Medulla oblongata (tissue), 1 donor: Measurements from ENCODE around the gene ZNF197.
"Not testable (repeated sequence)": the region's sequence is repeated elsewhere in the genome, so short reads cannot be mapped to it uniquely, and the experiment has no call there.

Experiments used
- DNase-seq: peaks from one replicate; pipeline ENCODE4 v3.0.0-alpha.2; 2015; ENCODE audit errors: extremely low spot score

The ZNF197 gene

DNA sequence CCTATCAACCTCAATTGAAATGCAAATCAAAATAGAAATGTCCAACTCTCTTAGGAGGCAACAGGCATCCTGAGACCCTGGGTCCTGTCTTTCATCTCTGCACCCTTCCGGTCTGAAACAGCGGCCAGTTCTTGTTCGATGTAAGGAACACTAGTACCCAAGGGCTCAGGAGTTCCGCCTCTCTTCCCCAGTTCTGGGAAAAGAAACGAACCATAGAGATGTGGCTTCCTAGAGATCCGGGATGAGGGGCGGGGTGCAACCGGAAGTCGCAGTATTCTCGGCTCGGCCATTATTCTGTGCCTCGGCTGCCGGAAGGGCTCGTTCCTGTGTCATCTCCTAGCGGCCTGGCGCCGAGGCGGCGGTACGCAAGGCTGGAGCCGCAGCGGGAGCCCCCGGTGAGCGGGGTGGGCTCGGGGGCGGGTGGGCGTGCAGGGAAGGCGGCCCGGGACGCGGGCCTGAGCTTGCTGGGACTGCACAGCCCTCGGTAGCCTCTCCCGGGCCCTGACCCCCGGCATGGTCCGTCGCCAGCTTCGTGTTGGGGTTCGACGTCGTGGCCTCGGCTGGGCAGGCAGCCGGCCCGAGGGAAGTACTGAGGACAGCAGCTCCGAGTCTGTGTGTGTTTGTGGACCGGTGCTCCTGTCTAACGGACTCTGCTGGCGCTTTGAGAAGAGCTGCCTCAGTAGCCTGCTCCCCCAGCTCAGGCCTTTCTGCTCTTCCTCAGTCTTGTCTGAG is at the start of gene ZNF197:
TSS of gene ZNF197 (plus strand) at position 288 of the 732 bp plus-strand sequence. CDS start 4,119 bp downstream, outside the sequence.
- DNase-seq, result peak; percentile 94

DNA sequence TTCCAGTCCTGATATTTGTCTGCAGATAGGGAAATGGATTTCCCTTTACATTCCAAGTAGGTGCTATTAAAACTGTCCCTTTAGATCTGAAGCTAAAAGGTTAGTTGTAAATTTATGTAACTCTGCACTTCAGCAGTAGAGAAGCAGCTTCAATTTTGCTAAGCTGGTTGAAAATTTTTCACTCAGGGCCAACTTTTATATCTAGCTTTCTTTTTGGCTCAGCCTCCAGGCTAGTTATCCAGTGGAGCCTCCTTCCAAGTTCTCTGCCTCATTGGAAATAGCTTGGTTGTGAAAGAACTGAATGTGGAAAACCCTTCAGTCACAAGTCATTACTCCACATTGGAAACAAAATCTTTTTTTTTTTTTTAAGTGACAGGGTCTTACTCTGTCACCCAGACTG is 48.2 kb upstream of the ZNF197 start:
- no peak for DNase-seq

DNA sequence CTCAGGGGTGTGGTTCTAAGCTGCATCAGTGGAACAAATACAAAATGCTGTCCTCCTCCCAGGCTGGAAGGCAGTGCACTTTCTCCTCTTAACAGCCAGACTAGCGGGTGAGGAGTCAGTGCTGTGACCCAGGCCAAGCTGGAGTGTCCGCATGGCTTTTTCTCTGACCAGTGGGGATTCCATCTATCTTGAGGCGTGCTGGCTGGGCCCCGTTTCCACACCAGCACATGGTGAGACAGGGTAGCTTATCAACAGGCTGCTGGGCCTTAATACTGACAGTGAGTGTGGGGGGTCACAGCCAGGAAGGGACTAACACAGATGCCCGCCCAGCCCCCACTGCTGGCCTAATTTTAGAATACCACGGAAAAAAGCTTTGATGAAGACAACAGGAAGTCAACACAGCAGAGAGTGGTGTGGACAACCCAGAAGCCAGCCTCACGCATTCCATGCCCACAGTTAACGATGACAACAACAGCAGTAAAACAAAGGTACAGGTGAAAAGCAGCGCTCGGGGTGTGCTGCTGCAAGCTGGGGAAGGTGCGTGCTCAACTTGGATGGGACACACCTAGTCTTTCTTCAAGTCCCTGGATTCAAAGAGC is 47.4 kb upstream of the ZNF197 start:
- not testable (repeated sequence) for DNase-seq

DNA sequence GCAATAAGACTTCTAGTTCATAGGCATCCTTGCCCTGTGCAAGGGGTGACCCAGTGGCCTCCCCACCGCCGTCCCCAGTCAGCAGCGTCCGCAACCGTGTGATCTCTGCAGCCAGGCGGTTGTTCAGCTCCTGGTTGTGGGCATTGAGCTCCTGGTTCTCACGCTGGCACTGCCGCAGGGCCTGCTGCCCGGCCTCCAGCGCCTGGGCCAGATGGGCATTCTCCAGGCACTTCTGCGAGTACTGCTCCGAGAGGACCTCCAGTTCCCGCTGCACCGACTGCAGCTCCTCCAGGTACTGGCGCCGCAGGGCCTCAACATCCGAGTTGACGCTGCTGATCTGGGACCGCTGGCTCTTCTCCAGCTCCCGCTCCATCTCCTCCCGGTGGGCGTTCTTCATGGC is 46.5 kb upstream of the ZNF197 start:
- DNase-seq, result not testable (repeated sequence)

DNA sequence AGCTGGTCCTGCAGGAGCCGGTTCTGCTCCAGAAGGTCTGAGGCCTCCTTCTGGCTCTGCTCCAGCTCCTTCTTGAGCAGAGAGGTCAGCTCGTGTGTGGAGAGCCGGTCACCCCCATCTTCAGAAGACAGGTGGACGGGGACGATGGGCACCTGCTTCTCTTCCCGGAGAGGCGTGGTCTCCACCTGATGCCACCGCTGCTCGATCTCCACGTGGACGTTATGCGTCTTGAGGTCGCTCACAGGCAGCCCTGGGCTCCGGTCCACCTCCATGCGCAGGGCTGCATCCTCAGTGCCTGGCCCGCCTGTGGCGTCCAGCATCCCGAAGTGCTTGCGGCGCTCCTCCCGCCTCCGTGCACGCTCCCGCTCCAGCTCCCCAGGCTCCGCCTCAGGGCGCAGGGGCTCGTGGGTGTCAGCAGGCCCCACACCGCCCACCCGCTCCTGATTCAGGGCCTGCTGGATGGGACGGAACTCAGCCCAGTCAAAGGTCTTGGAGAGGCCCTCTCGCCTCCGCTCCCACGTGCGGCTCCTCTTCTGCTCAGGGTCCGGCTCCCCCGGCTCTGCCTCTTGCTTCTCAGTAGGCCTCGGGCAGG is 45.8 kb upstream of the ZNF197 start:
- DNase-seq, result not testable (repeated sequence)

DNA sequence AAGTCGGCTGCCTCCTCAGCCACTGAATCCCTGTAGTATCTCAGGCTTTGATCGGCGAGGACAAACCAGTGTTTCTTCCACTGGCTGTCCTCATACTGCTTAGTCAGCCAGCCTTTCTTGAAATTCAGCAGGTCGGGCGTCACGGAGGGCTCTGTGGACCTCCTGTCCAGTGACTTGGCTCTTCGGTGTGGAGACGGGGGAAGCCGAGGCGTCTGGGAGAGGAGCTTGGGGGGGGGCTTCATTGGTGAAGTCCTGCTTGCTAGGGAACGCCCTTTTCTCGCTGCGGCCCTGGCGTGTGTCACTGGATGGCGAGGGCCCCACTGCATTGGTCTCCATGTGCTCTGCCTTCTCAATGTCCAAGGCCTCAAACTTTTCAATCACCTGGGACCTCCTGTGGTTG is 45.1 kb upstream of the ZNF197 start:
- not testable (repeated sequence) for DNase-seq

DNA sequence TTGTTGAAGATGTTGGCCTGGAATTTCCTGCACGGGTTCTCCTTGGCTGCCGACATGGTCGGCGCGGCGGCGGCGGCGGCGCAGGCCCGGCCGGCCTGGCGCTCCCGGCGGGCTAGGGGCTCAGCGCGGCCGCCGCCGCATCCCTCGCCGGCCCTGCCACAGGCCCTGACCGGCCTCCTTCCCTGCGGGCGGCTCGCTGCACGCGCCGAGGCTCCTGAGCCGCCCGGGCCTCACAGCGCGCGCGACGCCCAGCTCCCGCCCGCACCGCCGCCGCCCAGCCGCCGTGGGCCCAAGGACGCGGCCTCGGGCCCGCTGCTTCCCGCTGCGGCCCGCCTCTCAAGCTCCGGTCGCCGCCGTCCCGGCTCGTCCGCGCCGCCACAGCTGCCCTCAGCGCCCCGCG is 43.9 kb upstream of the ZNF197 start:
- not testable (repeated sequence) for DNase-seq

DNA sequence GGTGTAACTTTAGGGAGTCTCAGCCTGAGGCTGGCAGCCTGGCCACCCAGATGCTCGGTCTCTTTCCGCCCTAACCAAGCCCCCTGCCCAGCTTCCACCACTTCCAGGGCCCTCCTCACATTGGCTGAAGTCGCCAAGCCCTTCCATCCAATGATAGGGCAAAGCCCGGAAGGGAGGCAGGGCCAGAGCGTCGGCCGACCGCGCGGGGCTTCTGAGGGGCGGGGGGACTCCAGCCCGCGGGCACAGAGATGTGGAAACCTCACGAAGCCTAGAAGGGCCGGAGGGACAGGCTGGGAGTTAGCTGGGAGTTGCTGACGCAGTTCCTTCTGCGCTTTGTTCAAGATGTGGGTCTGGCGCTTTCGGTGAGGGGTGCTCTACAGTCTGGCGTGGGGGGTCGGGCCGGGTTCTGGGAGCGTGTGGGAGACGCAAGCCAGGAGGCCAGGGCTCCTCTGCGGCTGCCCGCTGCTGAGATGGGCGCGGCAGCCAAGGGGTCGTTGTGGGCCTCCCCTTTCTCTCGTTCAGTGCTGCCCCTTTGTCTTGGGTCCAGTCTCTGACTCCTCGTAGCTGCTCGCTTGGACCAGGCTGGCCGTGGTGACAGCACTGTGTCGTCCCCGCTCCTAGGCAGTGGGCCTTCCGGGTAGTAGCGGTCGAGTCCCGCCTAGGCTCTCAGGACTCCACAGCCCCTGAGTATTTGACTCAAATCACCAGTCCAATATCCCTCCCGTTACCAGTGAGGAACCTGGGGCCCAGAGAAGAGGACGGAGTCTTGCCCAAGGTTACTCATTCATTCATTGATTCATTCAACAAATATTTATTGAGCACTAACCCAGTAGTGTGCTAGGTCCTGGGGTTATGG is 40.0 kb upstream of the ZNF197 start, which contains the start of gene ZNF660:
TSS of gene ZNF660 (plus strand) at position 319 of the 856 bp plus-strand sequence. CDS start 9,230 bp downstream, outside the sequence.
- DNase-seq, result peak; percentile 78

DNA sequence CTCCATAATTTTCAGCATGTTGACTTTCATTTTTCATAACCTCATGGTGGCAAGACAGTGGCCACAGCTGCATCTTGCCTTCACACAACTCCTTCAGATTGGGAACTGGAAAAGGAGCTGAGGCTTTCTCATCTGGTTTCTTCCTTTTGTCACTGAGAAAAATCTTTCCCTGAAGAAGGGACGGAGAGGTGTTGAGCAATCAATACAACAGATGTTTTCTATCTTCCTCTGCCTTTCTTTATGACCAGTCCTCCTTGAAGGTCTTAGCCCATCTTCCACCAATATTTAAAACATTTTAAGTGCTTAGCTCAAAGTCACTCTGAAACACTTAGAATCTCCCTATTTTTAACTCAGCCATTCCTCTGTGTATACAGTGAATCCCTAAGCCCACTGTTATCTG is 28.2 kb upstream of the ZNF197 start:
- no peak for DNase-seq

DNA sequence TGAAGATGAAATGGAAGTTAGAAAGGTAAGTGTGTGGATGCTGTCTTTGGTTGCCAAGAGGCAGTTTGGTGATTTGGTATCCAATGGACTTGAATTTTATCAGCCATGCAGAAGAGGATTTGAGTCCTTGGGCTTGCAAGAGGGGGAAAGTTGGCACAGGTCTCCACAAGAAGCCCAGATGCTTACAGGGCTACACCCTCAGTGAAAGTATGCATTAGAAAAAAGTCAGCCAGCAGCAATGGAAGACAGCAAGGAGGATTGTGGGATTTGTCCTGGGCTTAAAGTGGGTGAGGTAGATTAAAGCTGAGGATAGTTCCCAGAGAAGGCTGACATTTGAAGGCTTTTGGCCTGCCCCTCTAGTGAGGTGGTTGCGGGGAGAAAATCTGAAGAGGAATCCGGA is 23.1 kb upstream of the ZNF197 start:
- DNase-seq, result no peak

DNA sequence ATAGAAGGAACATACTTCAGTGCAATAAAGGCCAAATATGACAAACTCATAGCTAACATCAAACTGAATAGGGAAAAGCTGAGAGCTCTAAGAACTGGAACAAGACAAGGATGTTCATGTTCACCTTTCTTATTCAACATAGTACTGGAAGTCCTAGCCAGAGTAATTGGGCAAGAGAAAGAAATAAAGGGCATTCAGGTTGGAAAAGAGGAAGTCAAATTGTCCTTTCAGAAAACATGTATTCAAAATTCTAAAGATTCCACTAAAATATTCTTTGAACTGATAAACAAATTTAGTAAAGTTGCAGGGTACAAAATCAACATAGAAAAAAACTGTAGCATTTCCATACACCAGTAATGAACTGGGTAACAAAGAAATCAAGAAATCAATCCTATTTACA is 12.2 kb upstream of the ZNF197 start:
- DNase-seq, result no peak

DNA sequence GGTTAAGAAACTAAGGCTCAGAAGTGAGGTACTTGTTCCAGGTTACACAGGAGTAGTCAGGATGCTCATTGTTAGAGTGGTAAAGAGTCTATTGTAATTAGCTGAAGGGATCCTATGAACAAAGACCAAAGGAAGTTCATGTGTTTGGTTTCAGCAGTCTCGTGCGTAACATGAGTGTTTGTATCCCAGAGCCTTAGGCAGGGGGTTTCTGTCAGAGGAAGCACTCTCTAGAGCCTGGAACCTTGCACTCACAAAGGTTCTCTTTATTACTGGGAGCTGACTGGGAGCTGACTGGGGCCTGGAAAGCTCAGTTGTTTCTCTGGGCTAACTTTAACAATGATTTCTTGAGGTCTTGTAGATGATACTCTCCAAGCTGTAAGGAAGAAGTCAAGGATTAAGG is 3.9 kb downstream of the ZNF197 start:
- no peak for DNase-seq

DNA sequence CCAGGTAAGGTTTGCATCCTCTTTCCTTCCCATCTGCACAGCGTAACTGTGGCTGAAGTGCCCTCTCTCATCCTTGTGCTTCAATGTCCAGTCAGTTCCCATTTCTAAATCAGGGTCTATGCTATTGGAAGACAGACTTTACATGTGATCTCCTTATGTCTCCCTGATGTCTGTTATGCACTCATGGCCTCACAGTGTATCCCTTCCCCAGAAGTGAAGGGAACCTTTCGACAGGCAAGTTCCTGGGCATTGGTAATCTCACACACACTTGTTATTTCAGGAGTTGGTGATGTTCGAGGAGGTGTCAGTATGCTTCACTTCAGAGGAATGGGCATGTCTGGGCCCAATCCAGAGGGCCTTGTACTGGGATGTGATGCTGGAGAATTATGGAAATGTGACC is 7.4 kb downstream of the ZNF197 start:
- no peak for DNase-seq

DNA sequence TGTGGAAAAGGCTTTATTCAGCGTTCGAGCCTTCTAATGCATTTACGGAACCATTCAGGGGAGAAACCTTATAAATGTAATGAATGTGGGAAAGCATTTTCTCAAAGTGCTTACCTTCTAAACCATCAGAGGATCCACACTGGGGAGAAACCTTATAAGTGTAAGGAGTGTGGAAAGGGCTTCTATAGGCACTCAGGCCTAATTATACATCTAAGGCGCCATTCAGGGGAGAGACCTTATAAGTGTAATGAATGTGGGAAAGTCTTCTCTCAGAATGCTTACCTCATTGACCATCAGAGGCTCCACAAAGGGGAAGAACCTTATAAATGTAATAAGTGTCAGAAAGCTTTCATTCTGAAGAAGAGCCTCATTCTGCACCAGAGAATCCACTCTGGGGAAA is 17.5 kb downstream of the ZNF197 start:
- no peak for DNase-seq

DNA sequence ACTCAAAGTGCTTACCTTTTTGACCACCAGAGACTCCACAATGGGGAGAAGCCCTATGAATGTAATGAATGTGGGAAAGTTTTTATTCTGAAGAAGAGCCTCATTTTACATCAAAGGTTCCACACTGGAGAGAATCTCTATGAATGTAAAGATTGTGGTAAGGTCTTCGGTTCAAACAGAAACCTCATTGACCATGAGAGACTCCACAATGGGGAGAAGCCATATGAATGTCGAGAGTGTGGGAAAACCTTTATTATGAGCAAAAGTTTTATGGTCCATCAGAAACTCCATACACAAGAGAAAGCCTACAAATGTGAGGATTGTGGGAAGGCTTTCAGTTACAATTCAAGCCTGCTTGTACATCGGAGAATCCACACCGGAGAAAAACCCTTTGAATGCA is 18.2 kb downstream of the ZNF197 start:
- no peak for DNase-seq

DNA sequence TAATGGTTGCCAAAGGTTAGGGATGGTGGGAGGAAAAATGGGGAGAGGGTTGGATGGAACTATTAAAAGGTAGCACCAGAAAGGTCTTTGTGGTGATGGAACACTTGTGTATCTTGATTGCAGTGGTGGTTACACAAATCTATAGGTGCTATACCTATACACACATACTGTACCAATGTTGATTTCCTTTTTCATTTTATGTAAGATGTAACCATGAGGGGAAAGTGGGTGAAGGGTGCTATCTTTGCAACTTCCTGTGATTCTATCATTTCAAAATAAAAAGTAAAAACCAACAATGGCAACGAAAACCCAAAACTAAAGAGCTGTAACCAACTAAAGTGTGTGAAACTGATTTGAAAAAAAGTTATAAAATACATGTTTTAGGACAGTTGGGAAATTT is 22.9 kb downstream of the ZNF197 start:
- no peak for DNase-seq

DNA sequence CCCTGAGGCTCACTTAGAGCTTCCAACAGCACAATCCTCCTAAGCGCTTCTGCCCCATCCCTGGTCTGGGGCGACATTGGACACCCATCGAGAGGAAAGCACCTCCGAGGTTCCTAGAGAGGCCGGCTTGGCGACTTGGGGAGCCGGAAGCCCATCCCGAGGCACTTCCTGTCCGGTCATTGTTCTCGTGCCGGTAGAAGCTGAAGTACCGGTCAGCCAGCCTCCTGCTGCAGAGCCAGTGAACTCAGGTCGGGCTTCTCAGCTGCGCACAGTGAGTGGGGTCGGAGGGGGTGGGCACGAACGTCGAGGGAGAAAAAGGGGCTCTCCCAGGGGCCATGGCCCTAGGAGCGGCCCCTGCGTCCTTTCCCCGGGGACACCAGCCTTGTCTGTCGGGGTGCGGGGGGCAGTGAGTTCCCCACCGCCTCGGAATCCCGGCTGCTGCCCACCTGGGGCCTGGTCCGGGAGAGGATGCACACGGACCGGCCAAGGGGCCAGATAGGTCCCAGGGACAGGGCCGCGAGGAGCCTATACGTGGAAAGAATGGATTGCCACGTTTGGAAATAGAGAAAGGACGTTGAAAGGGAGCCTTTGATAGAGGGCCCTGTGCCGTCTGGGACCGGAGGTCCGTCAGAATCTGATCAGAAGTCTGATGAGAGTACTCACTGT is 23.9 kb downstream of the ZNF197 start, which contains the start of gene ZNF35:
TSS of gene ZNF35 (plus strand) at position 169 of the 666 bp plus-strand sequence. CDS start 2,336 bp downstream, outside the sequence.
- DNase-seq, result peak; percentile 88

DNA sequence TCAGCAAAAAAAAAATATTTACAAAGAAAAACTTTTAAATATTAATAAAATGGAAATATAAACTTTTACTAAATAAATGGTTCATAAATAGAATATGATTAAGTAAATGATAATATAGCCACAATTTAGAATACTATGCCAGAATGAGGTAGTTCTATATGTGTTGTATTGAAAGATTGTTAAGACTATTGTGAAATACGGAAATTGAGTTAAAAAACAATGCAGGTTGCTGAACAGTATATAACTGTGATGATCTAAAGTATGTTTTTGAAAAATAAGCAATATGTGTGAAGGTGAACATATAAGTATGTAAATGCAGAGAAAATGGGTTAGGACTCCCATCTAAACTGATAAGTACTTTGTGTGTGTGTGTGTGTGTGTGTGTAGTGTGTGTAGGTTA is 24.9 kb downstream of the ZNF197 start:
- DNase-seq, result no peak

DNA sequence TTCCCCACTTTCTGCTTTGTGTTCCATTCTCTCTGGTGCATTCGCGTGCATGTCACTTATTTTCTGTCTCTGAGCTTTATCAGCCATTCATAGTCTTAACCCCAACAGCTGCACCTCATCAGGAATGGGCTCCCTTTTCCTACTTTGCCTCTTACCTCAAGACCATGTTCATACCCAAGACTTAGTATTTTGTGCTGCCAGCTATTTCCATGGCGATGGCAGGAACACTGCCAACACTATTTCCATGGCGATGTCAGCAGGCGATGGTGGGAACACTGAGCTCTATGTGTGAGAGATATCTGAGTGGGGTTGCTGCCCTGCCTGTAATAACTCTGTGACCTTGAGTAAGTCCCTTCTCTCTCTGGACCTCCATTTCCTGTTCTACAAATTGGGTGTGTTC is 29.2 kb downstream of the ZNF197 start:
- peak; percentile 4 for DNase-seq

DNA sequence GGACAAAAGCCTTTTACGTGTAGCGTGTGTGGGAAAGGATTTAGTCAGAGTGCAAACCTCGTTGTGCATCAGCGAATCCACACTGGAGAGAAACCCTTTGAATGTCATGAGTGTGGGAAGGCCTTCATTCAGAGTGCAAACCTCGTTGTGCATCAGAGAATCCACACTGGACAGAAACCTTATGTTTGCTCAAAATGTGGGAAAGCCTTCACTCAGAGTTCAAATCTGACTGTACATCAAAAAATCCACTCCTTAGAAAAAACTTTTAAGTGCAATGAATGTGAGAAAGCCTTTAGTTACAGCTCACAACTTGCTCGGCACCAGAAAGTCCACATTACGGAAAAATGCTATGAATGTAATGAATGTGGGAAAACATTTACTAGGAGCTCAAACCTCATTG is 34.2 kb downstream of the ZNF197 start:
- DNase-seq, result no peak

DNA sequence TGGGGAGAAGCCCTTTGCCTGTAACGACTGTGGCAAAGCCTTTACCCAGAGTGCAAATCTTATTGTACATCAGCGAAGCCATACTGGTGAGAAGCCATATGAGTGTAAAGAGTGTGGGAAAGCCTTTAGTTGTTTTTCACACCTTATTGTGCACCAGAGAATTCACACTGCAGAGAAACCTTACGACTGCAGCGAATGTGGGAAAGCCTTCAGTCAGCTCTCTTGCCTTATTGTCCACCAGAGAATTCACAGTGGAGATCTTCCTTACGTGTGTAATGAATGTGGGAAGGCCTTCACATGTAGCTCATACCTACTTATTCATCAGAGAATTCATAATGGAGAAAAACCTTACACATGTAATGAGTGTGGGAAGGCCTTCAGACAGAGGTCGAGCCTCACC is 34.6 kb downstream of the ZNF197 start:
- no peak for DNase-seq
